LoVo (cell line): Measurements from ENCODE around the gene POLR2J.
A peak's percentile ranks its signal among the peaks of the same experiment; 100 is the strongest.
"Not testable (repeated sequence)": the region's sequence is repeated elsewhere in the genome, so short reads cannot be mapped to it uniquely, and the experiment has no call there.

Experiments used
- DNase-seq: peaks from one replicate; pipeline ENCODE4 v3.0.0-alpha.2; 2016; ENCODE audit warnings: low spot score

The POLR2J gene

GRCh38 chr7:102478314-102479208, at the start of gene POLR2J:
Gene POLR2J, minus strand, starts transcription at chr7:102478922. Its CDS starts 62 bp downstream, at chr7:102478860.
- DNase-seq = peak; percentile 58

GRCh38 chr7:102527822-102528793, 49.4 kb upstream of the POLR2J start:
- DNase-seq = not testable (repeated sequence)

GRCh38 chr7:102527182-102527581, 48.5 kb upstream of the POLR2J start:
- DNase-seq = not testable (repeated sequence)

GRCh38 chr7:102524803-102525202, 46.1 kb upstream of the POLR2J start:
- DNase-seq = not testable (repeated sequence)

- not testable (repeated sequence) for DNase-seq
Measured at GRCh38 chr7:102520797-102521196, 42.1 kb upstream of the POLR2J start.

GRCh38 chr7:102517550-102518147, 38.9 kb upstream of the POLR2J start, which contains the start of gene RASA4B:
Gene RASA4B, minus strand, starts transcription at chr7:102517777. Its CDS starts 67 bp downstream, at chr7:102517710.
- not testable (repeated sequence) for DNase-seq

GRCh38 chr7:102516951-102517350, 38.2 kb upstream of the POLR2J start:
- DNase-seq = not testable (repeated sequence)

GRCh38 chr7:102515889-102516288, 37.2 kb upstream of the POLR2J start:
- not testable (repeated sequence) for DNase-seq

- DNase-seq = not testable (repeated sequence)
Measured at GRCh38 chr7:102514881-102515721, 36.4 kb upstream of the POLR2J start.

- peak; percentile 0 for DNase-seq
Measured at GRCh38 chr7:102512642-102513221, 34.0 kb upstream of the POLR2J start.

GRCh38 chr7:102511860-102512522, 33.3 kb upstream of the POLR2J start:
- not testable (repeated sequence) for DNase-seq

GRCh38 chr7:102510575-102510974, 31.9 kb upstream of the POLR2J start:
- not testable (repeated sequence) for DNase-seq

GRCh38 chr7:102507410-102508088, 28.8 kb upstream of the POLR2J start:
- DNase-seq = not testable (repeated sequence)

GRCh38 chr7:102505298-102506185, 26.8 kb upstream of the POLR2J start:
- DNase-seq = not testable (repeated sequence)

GRCh38 chr7:102503141-102503540, 24.4 kb upstream of the POLR2J start:
- not testable (repeated sequence) for DNase-seq

GRCh38 chr7:102498321-102498720, 19.6 kb upstream of the POLR2J start:
- DNase-seq = not testable (repeated sequence)

GRCh38 chr7:102497308-102497707, 18.6 kb upstream of the POLR2J start:
- not testable (repeated sequence) for DNase-seq

- DNase-seq = not testable (repeated sequence)
Measured at GRCh38 chr7:102496861-102497260, 18.1 kb upstream of the POLR2J start.
